Esophagus squamous epithelium (tissue), 4 donors: ENCODE results near the gene TFEB.

ENCODE experiments used
- POLR2A ChIP-seq, 4 donors: fragments of 450-650 bp; IDR thresholded peaks; one replicate each; pipeline ENCODE4 v1.6.1; 2017; ENCODE audit warnings: antibody characterized with exemption in 4 of 4, mild to moderate bottlenecking in 4 of 4, moderate library complexity in 3 of 4
- TF ChIP-seq, protein P1 (sequence below), 6 experiments: fragments of 450-650 bp in 4 of 6; fragments of 200-600 bp in 2 of 6; sonication (generic) in 2 of 6; IDR thresholded peaks; one replicate each; pipeline ENCODE4 v1.5.1; 2016 to 2019; ENCODE audit warnings: antibody characterized with exemption in 6 of 6, mild to moderate bottlenecking in 4 of 6, moderate library complexity in 4 of 6

DNA sequence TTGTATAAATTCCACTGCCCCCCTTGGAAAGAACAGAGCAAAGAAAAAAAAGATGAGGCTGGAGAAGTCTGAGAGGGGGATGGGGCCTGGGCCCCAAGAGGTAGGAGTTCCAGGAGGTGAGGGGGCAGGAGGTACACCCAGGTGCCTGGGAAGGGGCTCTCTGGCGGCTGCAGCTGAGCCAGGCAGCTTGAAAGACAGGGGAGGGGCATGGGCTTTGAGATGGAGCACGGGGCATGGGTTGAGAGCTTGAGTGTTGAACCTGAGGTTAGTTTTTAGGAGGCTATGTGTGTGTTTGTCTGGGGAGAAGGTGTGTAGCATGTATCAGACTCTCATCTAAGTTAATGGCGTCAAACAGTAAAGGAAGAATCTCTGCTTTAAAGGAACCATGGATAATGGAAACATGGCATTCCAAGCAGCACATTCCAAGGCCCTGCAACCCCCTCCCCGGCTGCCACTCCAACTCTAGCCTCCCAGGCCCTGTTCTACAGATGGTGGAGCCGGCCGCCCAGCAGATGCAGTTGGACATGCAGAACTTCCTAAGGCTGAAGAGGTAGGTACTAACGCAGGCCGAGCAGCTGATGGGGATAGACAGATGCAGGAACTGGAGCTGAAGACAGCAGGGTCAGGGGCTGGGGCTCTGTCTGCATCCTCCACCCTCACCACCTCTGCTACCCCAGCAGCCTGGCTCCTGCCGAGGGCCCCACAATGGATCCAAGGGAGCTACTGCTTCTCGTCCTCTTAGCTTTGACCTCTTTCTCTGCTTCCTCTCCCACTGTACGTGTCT, 55.0 kb downstream of the TFEB start:
- TF ChIP-seq, protein P1, sequence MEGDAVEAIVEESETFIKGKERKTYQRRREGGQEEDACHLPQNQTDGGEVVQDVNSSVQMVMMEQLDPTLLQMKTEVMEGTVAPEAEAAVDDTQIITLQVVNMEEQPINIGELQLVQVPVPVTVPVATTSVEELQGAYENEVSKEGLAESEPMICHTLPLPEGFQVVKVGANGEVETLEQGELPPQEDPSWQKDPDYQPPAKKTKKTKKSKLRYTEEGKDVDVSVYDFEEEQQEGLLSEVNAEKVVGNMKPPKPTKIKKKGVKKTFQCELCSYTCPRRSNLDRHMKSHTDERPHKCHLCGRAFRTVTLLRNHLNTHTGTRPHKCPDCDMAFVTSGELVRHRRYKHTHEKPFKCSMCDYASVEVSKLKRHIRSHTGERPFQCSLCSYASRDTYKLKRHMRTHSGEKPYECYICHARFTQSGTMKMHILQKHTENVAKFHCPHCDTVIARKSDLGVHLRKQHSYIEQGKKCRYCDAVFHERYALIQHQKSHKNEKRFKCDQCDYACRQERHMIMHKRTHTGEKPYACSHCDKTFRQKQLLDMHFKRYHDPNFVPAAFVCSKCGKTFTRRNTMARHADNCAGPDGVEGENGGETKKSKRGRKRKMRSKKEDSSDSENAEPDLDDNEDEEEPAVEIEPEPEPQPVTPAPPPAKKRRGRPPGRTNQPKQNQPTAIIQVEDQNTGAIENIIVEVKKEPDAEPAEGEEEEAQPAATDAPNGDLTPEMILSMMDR (IDR thresholded peaks at IDR 0.05): no peak
- no peak for TF ChIP-seq POLR2A (IDR thresholded peaks at IDR 0.05)
